CD4-positive, alpha-beta T cell treated with Interleukin-10 for 1 hour (primary cell): Measurements from ENCODE around the gene TXNRD1.
"Not testable (repeated sequence)": the region's sequence is repeated elsewhere in the genome, so short reads cannot be mapped to it uniquely, and the experiment has no call there.

Experiments
- DNase-seq: peaks from one replicate; pipeline ENCODE4 v3.0.0-alpha.2; 2020

Gene TXNRD1

DNA sequence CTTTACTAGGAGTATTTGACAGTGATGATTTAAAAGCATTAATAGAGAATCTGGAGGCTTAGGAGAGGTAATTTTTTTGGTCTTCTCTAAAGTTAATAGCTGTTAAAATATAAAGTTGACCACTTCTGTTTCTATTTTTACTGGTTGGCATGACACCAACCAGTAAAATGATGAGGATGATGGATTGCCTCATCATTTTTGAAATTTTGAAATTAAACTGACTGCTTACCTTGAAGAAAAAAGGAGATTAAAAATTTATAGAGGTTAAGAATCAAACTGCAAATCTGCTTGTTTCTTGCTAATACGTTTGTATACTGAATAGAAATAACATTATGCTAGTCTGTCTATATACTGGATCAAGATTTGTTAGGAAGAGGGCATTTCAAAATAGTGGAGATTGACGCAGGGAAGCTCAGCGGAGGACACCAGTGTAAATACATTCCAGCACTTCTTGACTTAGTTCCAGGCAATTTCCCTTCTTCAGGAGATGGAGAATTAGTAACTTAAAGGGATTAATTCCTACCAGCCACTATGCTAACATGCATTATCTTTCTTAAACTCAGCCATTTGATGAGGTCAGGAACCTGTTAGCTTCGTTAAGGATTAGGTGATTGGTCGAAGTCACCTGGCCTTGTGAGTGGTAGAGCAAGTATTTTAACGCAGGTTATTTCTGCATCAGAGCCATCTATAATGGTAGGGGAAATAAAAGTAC is 91.5 kb downstream of the TXNRD1 start:
- DNase-seq, result no peak

DNA sequence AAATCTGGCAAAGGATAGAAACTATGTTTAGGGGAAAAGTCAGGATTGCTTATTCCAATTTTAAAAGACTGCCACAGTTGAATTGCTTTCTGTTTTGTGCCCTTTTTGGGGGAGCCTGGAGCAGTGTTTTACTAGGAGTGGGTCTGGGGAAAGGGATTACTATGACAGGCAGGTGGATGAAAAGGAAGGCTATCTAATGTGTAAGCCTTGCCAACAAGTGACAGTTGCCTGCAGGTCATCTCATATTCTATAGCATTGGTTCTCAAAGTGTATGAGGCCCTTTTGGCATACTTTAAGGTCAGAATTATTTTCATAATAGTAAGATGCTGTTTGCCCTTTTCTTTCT is 92.0 kb downstream of the TXNRD1 start:
- no peak for DNase-seq

DNA sequence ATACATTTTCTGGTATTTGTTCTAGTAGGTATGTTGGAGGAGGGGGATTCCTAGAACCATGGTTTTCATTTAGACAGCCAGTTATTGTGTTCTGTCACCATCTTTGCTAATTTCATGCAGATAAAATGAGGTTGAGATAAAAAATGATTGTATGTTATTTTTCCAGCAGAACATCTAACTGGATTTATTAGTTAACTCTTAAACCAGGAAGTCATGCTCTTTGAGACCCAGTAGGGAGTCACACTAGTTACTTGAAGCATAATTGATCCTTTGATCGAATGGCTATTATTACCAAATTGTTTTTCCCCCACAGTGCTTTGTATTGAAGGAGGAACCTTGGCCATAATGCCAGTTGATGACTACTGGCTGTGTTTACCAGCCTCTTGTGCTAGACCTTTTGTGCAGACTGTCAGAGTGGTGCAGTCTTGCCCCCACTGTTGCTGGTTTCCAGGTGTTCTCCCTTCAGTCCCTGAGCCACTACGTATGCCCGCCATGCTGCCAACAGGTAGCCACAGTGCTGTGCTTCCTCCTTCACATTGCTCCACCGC is 93.9 kb downstream of the TXNRD1 start:
- DNase-seq, result no peak

DNA sequence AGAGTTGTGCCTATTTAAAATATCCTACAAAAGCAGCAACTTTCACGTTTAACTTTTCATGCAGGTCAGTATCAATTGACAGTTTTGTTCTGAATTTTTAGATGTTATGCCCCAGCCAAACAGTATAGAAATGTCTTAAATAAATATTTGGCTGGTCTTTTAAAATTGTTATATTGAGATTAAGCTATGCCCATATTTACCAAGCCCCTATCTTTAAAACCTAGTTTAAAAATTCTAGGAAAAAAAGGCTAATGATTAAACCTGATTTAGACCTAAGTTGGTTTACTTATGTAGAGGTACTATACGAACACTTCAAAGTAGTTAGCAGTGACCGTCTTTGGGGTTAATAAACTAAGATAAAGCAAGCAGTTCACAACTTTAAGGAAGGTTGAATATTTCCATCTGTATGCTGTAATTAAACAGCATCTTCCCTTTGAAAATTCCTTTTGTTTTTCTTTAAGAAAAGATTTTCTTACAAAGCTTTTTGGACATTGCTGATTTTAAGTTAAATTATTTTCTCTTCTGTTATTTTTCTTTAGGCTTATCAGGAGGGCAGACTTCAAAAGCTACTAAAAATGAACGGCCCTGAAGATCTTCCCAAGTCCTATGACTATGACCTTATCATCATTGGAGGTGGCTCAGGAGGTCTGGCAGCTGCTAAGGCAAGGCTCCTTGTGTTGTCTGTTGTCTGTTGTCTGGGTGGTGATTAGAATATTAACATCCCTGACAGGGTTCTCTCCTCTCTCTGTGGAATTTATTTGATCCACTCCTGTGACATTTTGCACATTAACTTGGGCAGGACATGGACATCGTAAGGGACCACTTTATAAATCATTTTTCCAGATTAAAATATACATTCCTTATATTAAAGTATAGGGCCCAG is 95.4 kb downstream of the TXNRD1 start:
- no peak for DNase-seq

DNA sequence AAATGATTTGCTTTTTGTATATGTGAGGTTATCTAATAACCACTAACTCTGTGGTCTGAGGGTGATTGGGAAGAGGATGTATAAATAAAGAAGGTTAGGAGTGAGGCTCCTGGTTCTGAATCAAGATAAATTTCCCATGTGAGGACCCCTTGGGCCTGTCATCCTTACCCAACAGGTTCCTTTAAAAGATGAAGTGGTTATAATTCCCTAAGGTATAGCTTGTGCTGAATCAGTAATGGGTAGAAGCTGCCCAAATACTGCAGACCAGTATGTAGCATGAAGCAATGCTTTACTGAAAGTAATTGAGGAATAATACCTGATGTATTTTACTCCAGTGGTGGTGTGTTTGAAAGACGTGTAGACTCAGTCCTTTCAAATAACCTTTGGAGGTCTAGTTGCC is 96.6 kb downstream of the TXNRD1 start:
- no peak for DNase-seq

DNA sequence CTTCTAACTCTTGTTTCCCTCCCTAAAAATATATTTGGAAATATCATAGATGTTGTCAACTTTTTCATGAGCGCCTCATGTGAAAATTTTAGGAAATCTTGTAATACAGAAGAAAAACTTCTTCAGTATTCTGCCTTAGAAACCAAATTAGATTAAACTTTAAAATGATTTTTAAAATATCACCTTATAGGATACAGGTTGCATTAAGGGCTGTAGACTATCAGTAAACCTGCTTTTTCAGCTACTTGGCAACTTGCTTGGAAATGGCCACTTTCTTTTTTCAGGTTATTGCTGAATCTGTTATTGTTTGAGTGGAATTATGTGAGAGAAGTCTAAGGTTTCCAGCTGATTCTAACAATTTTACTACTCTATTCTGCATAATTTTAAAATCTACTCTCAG is 97.1 kb downstream of the TXNRD1 start:
- no peak for DNase-seq

DNA sequence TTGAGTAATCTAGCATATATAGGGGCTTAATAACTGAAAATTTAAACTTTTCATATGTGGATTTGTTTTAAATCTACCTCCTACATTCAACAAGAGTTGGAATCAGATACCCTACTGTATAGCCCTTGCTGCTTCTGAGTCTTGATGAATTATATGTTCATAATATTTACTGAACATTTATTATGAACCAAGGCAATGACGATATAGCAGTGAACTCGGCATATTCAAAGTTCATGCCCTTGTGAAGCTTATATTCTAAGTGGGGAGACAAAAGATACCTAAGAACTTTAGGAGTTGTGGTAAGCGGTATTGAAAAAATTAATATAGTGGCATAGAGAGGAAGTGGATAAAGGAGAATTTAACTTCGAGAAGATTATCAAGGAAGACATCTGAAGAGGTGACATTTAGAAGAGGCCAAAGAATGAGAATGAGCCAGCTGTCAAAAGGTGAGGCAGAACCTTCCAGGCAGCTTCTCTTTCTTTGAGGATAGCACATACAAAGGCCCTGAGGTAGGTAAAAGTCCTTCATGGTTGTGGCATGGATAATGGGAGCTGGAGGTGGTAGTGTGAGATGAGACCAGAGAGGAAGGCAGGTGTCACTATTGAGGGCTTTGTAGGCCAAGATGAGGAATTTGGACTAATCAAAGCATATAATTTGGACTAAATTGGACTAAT is 98.1 kb downstream of the TXNRD1 start:
- no peak for DNase-seq

DNA sequence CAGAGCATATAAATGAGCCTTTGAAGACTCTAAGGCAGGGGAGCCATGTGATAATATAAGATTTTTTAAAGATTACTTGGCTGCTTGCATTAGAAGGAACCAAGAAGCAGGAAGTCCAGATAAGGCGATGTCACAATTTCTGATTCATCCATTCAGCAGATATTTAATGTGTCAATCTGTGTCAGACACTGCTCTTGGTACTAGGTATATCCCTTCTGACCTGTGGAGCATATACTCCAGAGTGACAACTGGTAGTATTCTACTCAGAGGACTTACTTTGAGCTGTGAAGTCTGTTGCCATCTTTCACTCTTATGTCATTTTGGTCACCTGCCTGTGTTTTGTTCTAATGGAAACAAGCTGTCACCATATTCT is 98.6 kb downstream of the TXNRD1 start:
- DNase-seq, result no peak

DNA sequence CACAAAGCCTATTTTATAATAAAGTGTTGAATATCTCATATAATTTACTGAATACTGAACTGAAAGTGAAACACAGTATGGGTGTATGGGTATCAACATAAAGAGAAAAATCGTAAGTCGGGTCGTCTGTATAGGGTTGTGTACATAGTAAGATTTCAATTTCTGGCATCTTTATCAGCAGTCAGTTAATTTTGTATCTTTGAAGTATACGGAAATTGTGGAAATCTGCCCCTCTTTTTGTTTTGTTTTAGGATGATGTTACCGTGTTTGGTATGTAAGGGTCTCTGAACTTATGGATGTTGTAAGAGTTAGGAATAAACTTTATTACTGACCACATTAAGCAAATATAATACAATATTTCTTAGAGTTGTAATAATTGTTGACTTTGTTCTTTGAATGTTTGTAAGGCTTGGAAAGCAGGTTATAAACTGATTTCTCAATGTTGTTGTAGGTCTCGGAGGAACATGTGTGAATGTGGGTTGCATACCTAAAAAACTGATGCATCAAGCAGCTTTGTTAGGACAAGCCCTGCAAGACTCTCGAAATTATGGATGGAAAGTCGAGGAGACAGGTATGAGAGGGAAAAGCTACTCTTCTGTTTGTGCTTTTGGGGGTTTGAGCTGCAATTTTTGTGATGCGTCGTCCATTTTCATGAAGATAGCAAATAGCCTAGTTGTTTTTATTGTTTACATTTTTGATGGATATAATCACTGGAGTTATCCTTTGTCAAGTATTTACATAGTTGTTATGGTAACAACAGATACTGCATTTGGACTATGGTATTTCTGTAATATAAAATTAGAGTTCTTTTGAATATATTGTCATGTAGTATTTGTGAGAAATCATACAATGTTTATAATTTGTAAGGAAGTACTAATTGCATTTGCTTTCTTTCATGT is 100.0 kb downstream of the TXNRD1 start:
- DNase-seq, result no peak

DNA sequence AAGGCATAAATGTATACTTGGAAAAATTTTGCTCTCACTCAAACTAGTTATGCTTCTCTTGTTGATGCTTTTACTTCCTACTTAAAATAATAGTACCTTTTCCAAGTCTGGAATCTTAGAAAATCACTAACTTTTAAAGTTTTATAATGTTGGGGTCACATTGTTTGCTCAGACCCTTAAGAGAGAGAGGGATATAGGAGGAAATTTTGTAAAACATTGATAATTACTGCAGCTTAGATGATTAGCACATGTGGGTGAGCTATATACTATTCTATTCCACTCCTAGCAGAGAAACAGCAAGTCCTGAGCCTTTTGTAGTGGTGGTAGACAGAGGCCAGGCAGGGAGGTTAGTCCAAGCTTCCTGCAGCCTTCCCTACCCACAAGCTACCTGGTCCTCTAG is 101.4 kb downstream of the TXNRD1 start:
- no peak for DNase-seq

DNA sequence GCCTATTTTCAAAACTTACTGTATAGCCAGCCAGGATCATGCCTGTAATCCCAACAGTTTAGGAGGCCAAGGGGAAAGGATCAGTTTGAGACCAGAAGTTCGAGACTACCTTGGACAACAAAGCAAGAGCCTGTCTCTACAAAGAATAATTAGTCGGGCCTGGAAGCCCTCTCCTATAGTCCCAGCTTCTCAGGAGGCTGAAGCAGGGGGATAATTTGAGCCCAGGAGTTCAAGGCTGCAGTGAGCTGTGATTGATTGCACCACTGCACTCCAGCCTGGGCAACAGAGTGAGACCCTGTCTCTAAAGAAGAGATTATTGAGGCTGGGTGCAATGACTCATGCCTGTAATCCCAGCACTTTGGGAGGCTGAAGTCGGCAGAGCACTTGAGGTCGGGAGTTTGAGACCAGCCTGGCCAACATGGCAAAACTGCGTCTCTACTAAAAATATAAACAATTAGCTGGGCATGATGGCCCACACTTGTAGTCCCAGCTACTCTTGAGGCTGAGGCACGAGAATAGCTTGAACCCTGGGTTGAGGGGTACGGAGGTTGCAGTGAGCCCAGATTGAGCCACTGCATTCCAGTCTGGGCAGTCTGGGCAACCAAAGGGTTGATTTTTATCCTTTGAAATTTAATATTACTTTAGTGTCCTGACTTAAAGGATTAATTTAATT is 102.1 kb downstream of the TXNRD1 start:
- no peak for DNase-seq

DNA sequence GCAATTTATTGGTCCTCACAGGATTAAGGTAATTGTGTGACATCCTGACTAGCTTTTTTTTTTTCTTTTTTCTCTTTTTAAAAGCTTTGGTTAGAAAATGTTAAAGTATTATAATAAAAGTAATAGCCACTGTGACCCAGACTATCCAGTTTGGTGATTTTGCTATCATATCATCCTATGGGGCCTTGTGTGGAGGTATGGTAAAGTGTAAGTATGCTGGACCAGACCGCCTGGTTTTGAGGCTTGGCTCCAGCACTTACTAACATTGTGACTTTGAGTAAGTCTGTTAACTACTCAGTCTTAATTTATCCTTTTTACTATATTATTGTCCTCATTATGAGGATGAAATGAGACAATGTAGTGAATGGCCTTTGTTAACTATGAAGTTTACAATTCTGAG is 103.4 kb downstream of the TXNRD1 start:
- DNase-seq, result no peak

DNA sequence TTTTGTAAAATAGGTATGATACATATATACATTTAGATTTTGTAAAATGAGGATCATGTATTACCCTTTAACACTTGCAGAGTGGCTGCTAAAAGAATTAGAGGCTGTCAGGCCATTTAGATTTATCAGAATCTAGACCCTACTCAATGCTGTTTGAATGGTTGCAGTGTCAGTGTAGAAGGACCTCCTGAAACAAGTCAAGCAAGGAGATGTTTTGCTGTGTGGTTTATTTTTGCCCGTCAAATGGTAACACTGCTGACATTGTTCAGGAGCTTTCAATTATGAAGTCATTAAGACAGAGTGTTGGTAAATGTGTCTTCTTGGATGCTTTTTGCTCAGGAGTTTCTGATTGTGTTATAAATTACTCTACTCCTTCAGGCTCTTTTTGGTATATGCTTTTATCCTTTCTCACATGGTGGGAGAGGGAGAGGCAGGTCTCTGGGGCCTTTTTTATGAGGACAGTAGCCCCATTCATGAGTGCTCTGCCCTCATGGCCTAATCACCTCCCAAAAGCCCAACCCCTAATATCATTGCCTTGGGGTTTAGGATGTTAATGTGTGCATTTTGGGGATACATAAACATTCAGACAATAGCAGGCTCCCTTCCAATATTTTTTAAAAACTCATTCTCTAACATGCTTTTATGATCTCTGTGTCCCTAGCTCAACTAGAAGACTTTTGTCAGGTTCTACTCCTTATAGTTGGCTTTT is 104.5 kb downstream of the TXNRD1 start:
- DNase-seq, result no peak

DNA sequence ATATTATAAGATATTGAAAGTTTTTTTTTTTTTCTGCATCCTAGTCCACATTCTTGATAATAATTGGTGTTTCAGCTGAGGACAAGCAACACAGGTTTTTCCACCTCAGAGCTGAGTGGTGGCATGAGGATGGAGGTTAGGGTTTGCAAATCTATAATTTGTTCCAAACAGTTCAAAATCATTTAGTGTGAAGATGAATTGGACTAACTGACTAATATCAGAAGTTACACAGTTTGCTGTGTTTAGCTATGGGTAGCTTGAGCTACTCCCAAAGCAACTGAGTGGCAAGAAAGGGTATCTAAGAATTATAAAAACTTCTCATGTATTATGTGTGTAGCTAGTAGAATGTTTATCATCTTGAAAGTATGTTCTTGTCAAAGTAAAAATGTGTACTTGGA is 105.0 kb downstream of the TXNRD1 start:
- no peak for DNase-seq

DNA sequence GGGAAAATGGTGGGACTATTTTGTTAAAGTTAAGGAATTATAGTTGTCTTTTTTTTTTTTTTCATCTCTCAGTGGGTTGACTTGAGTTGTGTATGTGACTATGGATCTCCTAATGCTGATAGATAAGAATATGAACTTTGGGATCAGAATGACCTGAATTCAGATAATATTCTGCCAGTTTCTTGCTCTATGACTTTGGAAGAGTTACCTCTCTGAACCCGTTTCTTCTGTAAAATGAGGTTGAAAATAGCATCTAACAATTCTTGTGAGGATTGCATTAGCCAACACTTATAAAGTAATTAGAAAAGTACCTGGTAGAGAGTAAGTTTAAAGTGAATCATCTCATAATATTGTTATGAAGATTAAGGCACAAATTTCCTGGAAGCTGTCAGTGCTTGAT is 106.4 kb downstream of the TXNRD1 start:
- DNase-seq, result no peak

DNA sequence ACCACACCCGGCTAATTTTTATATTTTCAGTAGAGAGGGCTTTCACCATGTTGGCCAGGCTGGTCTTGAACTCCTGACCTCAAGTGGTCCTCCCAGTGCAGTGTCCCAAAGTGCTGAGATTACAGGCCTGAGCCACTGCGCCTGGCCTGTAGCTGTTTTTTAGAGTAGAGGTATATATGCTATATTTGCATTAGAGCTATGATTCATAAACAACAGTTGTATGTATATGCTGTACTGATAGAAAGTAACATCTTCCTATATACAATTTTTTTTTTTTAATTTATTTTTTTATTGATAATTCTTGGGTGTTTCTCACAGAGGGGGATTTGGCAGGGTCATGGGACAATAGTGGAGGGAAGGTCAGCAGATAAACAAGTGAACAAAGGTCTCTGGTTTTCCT is 107.0 kb downstream of the TXNRD1 start:
- not testable (repeated sequence) for DNase-seq

DNA sequence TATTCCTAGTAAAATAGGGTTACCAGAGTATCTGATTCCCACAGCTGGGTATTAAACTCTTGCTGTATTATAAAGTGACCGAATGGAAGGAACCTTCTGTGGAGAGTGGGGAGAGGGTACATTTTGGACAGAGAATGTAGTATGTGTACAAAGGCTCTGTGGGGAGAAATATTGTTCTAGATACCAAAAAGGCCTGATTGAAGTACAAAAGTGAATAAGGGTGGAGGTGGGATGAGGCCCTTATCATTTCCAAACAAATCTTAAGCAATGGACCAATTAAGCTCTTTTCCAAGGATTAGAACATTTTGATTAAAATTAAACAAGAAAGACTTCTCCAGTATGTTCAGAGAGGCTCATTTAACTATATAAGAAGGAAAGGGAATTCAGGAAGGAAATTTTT is 108.3 kb downstream of the TXNRD1 start:
- DNase-seq, result no peak

DNA sequence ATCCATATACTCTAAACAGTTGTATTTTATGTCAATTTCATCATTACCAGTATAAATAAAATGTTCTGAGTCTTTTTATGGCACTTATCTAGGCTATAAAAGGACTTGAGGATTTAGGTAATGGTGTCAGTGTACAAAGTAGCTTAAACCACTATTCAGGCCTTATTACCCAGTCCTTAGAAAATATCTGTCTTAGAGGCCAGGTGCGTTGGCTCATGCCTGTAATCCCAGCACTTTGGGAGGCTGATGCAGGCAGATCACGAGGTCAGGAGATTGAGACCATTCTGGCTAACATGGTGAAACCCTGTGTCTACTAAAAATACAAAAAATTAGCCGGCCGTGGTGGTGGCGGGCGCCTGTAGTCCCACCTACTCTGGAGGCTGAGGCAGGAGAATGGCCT is 112.7 kb downstream of the TXNRD1 start:
- not testable (repeated sequence) for DNase-seq

DNA sequence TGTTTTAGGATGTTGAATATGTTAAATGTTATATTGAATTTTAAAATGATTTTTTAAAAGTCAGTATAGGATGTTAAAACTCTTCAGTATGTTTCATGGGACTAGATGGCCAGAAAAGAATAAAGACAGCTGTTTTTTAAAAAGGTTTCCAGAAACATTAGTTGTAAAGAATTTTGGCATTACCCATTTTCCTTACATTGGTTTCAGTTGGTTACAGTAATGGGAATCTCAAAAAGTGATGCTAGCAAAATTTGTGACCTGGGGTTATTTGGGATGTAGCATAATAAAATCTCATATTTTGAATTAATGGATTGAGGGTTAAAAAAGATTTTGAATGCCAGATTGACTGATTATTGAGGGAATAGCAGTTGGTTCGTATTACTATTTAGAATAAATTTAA is 113.2 kb downstream of the TXNRD1 start:
- DNase-seq, result no peak

DNA sequence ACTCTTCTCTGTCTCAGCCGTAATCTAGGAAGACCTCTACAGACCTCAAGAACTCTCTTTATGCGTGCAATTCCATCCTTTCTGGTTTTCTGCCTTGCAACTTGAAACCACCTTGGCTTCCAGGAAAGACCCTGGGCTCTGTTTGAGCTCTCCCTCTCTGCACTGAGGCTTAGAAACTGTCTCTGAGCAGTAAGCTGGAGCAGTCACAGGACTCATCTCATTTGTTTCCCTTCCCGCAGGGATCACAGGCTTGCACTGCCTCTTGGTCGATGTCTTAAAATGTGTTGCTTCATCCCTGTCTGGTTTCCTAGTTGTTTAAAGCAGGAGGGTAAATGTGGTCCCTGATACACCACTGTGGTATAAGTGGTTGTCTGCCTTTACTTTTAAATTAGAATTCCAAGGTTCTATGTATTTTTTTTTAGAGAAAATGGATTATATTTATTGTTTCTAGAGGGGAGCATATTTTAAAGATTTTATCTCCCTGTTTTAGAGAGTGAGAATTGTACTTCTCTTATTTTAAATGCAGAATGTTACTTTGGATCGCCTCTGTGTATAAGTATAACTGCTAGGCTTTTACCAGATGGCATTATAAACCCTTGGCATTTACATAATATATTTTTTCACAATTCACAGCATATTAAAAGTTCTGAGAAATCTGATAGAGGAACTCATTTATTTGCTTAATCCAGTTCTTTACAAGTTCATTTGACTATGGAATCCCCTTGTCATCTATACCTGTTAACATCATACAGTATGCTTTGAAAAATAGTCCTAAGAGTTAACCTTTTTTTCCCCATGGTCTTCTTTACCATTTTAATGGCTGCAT is 114.3 kb downstream of the TXNRD1 start:
- DNase-seq, result no peak

DNA sequence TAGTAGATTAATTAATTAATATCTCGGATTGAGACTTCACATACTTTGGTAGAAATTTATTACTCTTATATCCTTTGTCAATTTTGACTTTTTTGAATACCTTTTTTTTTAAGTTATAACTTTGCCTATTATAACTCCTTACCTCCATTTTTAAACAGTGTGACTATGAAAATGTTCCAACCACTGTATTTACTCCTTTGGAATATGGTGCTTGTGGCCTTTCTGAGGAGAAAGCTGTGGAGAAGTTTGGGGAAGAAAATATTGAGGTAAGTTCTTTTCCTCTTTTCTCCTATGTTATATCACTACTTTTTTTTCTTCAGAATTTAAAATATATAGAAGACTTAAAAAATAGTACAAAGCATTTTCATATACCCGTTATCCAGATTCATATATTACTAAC is 115.8 kb downstream of the TXNRD1 start:
- DNase-seq, result no peak
